AG10803 (cell line): ENCODE measurements around the gene PDE1A.
A peak's percentile ranks its signal among the peaks of the same experiment; 100 is the strongest.

Experiments used
- DNase-seq: peaks from one replicate; pipeline ENCODE4 v3.0.0; 2010; ENCODE audit warnings: low read depth
- H3K4me3 ChIP-seq: 2 replicates; pipeline ENCODE4 v1.5.1; 2011; ENCODE audit warnings: mild to moderate bottlenecking, low read length, control low read depth
- CTCF ChIP-seq: conservative IDR thresholded peaks from 2 replicates; pipeline ENCODE4 v1.5.1; 2011; ENCODE audit warnings: mild to moderate bottlenecking, low read length, control low read depth, inconsistent platforms

PDE1A gene

GRCh38 chr2:182415771-182416170 is 11.1 kb downstream of the PDE1A start:
- no peak for DNase-seq
- no peak for TF ChIP-seq CTCF
- H3K4me3 ChIP-seq, result no peak overlapping the region

- H3K4me3 ChIP-seq, result no peak overlapping the region
- DNase-seq, result no peak
- no peak for TF ChIP-seq CTCF
These were observed 14.0 kb downstream of the PDE1A start for GRCh38 chr2:182412858-182413257.

GRCh38 chr2:182410120-182410519 is 16.7 kb downstream of the PDE1A start:
- TF ChIP-seq CTCF, result no peak
- no peak overlapping the region for H3K4me3 ChIP-seq
- DNase-seq, result no peak

GRCh38 chr2:182406221-182406620 is 20.6 kb downstream of the PDE1A start:
- no peak for DNase-seq
- H3K4me3 ChIP-seq, result no peak overlapping the region
- TF ChIP-seq CTCF, result no peak

GRCh38 chr2:182404975-182405561 is 21.8 kb downstream of the PDE1A start:
- no peak overlapping the region for H3K4me3 ChIP-seq
- TF ChIP-seq CTCF, result no peak
- DNase-seq, result no peak

- no peak for TF ChIP-seq CTCF
- no peak overlapping the region for H3K4me3 ChIP-seq
- no peak for DNase-seq
These were observed 22.7 kb downstream of the PDE1A start for GRCh38 chr2:182404092-182404491.

- DNase-seq, result peak; percentile 20
- TF ChIP-seq CTCF, result no peak
- H3K4me3 ChIP-seq, result no peak overlapping the region
These were observed 33.5 kb downstream of the PDE1A start for GRCh38 chr2:182393270-182393760.
